ENCODE measurements around the gene CCDC97. TPM values are rescaled to one million over a fixed set of nuclear protein-coding genes. Genes with fewer than 3 reads are reported as not detected.

Gene CCDC97
- polyA plus RNA-seq, 1 donor from 2014 or later = 4.9 TPM

DNA sequence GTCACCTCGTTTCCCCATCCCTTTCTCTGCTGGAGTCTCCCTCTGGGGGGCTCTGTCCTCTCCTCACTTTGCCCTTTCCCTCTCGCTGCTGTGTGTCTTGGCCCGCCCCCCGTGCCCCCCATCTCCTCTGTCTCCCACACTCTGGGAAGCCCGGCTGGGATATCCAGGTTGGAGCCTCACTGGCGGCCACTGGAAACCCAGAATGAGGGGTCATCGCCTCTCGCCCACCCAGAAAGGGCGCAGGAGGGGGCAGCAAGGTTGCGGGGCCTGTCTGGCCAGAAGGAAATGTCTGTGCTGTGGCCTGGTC lies 15.6 kb downstream of the CCDC97 start:
- peak overlapping the region; percentile 54 for H3K9ac ChIP-seq (ENCODE audit: low read length)
- TF ChIP-seq, protein P1, sequence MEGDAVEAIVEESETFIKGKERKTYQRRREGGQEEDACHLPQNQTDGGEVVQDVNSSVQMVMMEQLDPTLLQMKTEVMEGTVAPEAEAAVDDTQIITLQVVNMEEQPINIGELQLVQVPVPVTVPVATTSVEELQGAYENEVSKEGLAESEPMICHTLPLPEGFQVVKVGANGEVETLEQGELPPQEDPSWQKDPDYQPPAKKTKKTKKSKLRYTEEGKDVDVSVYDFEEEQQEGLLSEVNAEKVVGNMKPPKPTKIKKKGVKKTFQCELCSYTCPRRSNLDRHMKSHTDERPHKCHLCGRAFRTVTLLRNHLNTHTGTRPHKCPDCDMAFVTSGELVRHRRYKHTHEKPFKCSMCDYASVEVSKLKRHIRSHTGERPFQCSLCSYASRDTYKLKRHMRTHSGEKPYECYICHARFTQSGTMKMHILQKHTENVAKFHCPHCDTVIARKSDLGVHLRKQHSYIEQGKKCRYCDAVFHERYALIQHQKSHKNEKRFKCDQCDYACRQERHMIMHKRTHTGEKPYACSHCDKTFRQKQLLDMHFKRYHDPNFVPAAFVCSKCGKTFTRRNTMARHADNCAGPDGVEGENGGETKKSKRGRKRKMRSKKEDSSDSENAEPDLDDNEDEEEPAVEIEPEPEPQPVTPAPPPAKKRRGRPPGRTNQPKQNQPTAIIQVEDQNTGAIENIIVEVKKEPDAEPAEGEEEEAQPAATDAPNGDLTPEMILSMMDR (IDR thresholded peaks at IDR 0.05; ENCODE audit: poor library complexity, severe bottlenecking) = no peak
- TF ChIP-seq, protein P2, sequence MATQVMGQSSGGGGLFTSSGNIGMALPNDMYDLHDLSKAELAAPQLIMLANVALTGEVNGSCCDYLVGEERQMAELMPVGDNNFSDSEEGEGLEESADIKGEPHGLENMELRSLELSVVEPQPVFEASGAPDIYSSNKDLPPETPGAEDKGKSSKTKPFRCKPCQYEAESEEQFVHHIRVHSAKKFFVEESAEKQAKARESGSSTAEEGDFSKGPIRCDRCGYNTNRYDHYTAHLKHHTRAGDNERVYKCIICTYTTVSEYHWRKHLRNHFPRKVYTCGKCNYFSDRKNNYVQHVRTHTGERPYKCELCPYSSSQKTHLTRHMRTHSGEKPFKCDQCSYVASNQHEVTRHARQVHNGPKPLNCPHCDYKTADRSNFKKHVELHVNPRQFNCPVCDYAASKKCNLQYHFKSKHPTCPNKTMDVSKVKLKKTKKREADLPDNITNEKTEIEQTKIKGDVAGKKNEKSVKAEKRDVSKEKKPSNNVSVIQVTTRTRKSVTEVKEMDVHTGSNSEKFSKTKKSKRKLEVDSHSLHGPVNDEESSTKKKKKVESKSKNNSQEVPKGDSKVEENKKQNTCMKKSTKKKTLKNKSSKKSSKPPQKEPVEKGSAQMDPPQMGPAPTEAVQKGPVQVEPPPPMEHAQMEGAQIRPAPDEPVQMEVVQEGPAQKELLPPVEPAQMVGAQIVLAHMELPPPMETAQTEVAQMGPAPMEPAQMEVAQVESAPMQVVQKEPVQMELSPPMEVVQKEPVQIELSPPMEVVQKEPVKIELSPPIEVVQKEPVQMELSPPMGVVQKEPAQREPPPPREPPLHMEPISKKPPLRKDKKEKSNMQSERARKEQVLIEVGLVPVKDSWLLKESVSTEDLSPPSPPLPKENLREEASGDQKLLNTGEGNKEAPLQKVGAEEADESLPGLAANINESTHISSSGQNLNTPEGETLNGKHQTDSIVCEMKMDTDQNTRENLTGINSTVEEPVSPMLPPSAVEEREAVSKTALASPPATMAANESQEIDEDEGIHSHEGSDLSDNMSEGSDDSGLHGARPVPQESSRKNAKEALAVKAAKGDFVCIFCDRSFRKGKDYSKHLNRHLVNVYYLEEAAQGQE (IDR thresholded peaks at IDR 0.05; ENCODE audit: borderline replicate concordance) = no peak
- TF ChIP-seq RAD21 (conservative IDR thresholded peaks at IDR 0.05) (no peak), SMC3 (conservative IDR thresholded peaks at IDR 0.05; ENCODE audit: poor library complexity) (no peak), EP300 (conservative IDR thresholded peaks at IDR 0.05; ENCODE audit: poor library complexity, severe bottlenecking) (no peak), EZH2 (IDR thresholded peaks at IDR 0.05; ENCODE audit: borderline replicate concordance, insufficient read depth, low read length, poor library complexity, severe bottlenecking) (no peak), MXI1 (conservative IDR thresholded peaks at IDR 0.05; ENCODE audit: poor library complexity, severe bottlenecking) (no peak), TAF1 (IDR thresholded peaks at IDR 0.05; ENCODE audit: low read depth) (no peak), POLR2AphosphoS5 (IDR thresholded peaks at IDR 0.05) (no peak)
- H3K36me3 ChIP-seq (ENCODE audit: insufficient read depth, low read length) = no peaks in the 10 kb centered on the region
- peak overlapping the region; percentile 59 for H3K4me3 ChIP-seq (ENCODE audit: low read length)
- H3F3A ChIP-seq (ENCODE audit: insufficient read depth, low read length, poor library complexity, severe bottlenecking) = no peaks in the 10 kb centered on the region
- H3K9me2 ChIP-seq (ENCODE audit: insufficient read depth, low read length) = no peaks in the 10 kb centered on the region
- H2AFZ ChIP-seq (ENCODE audit: low read depth, low read length) = no peak overlapping the region
- peak overlapping the region; percentile 25 for H3K4me2 ChIP-seq (ENCODE audit: low read length)
- no peaks in the 10 kb centered on the region for H3K79me2 ChIP-seq (replicated peaks; ENCODE audit: insufficient read depth, low read length)
- no peaks in the 10 kb centered on the region for H4K20me1 ChIP-seq (ENCODE audit: insufficient read depth)
- no peaks in the 10 kb centered on the region for H3K9me3 ChIP-seq (ENCODE audit: low read length)
- H3K27ac ChIP-seq (ENCODE audit: low read length) = no peak overlapping the region
- H3K27me3 ChIP-seq (ENCODE audit: insufficient read depth, low read depth, low read length) = no peaks in the 10 kb centered on the region

DNA sequence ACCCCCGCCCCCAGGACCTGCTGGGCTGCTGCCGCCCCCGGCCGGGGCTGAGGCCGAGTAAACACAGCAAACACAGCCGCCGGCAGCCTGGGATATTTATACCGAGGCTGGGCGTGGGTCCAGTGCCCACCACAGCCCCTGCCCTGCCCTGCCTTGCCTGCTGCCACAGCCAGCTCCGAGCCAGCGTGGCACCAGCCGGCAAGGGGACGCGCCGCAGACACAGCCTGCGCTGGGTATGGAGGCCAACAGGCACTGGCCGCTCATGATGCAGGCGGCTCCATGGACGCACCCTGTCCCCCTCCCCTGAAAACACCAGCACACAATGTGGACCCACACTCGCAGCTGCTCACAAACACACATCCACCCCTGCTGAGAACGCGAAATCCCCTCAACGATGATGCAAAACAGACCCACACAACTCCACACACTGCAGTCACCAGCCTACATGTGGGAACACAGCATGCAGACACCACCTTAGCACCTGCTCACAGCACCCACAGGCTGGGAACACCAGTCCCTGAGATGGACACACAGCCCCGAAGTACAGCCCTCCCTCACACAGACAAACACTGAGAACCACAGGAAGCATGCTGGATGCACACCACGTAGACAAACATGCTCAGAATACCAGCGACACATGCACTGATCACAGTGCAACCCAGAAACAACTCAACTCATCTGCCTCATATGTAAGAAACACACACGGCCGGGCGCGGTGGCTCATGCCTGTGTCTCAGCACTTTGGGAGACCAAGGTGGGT lies 16.2 kb downstream of the CCDC97 start:
- H3F3A ChIP-seq (ENCODE audit: insufficient read depth, low read length, poor library complexity, severe bottlenecking) = no peaks in the 10 kb centered on the region
- H4K20me1 ChIP-seq (ENCODE audit: insufficient read depth) = no peaks in the 10 kb centered on the region
- no peak overlapping the region for H2AFZ ChIP-seq (ENCODE audit: low read depth, low read length)
- TF ChIP-seq EZH2 (IDR thresholded peaks at IDR 0.05; ENCODE audit: borderline replicate concordance, insufficient read depth, low read length, poor library complexity, severe bottlenecking) (no peak), TAF1 (IDR thresholded peaks at IDR 0.05; ENCODE audit: low read depth) (no peak), RAD21 (conservative IDR thresholded peaks at IDR 0.05) (no peak), POLR2AphosphoS5 (IDR thresholded peaks at IDR 0.05) (no peak), EP300 (conservative IDR thresholded peaks at IDR 0.05; ENCODE audit: poor library complexity, severe bottlenecking) (no peak), SMC3 (conservative IDR thresholded peaks at IDR 0.05; ENCODE audit: poor library complexity) (no peak), MXI1 (conservative IDR thresholded peaks at IDR 0.05; ENCODE audit: poor library complexity, severe bottlenecking) (no peak)
- TF ChIP-seq, protein P2 (IDR thresholded peaks at IDR 0.05; ENCODE audit: borderline replicate concordance) = no peak
- TF ChIP-seq, protein P1 (IDR thresholded peaks at IDR 0.05; ENCODE audit: poor library complexity, severe bottlenecking) = no peak
- no peaks in the 10 kb centered on the region for H3K79me2 ChIP-seq (replicated peaks; ENCODE audit: insufficient read depth, low read length)
- H3K27ac ChIP-seq (ENCODE audit: low read length) = no peak overlapping the region
- H3K9ac ChIP-seq (ENCODE audit: low read length) = peak overlapping the region; percentile 54
- no peaks in the 10 kb centered on the region for H3K27me3 ChIP-seq (ENCODE audit: insufficient read depth, low read depth, low read length)
- H3K36me3 ChIP-seq (ENCODE audit: insufficient read depth, low read length) = no peaks in the 10 kb centered on the region
- H3K9me2 ChIP-seq (ENCODE audit: insufficient read depth, low read length) = no peaks in the 10 kb centered on the region
- H3K9me3 ChIP-seq (ENCODE audit: low read length) = no peaks in the 10 kb centered on the region
- no peak overlapping the region for H3K4me2 ChIP-seq (ENCODE audit: low read length)
- peak overlapping the region; percentile 59 for H3K4me3 ChIP-seq (ENCODE audit: low read length)

Data from neural cell (in vitro differentiated cells).